NCI-H526 treated with DMSO at 0.1 percent for 48 hours (cell line): ENCODE results near the gene RSRC2.
"Not testable (repeated sequence)": the region's sequence is repeated elsewhere in the genome, so short reads cannot be mapped to it uniquely, and the experiment has no call there.

Experiments
- DNase-seq: peaks from one replicate; lab custom pipeline; 2025; lab: John Stamatoyannopoulos, UW

The RSRC2 gene, protein sequence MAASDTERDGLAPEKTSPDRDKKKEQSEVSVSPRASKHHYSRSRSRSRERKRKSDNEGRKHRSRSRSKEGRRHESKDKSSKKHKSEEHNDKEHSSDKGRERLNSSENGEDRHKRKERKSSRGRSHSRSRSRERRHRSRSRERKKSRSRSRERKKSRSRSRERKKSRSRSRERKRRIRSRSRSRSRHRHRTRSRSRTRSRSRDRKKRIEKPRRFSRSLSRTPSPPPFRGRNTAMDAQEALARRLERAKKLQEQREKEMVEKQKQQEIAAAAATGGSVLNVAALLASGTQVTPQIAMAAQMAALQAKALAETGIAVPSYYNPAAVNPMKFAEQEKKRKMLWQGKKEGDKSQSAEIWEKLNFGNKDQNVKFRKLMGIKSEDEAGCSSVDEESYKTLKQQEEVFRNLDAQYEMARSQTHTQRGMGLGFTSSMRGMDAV

DNA sequence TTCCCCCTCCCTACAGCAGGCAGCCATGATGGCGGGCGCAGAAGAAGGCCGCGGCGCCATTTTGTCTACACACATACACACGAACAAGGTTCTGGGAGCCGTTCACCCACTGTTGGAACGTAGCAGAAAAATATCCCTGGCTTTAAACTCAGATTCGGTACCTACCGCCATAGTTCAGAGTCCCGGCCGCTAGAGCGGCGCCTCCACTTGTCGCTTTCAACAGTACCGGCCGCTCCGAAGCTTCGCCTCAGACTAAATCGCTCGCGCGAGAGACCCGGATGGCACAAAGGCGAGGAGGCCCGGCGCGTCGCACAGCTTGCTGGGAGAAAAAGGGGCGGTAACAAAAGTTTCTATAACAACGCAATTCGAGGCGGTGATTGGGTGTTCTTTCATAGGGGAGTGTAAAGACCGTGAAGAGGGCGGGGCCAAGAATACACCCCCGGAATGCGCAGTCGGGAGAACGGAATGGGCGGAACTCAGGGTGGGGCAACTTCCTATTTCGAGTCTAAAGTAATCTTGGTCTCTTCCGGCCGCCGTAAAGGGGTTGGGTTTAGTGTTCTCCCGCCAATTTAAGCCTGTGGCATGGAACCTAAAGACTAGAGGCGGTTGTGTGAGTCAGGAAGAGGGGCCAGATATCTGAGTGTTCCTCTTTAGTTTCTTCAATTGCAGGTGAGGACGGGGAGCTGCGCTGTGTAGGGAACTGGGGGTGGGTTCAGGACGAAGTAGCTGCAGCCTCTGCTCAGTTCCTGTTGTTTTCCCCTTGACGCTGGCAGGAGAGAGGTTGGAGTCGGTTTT, at the start of gene RSRC2, which contains the start of gene KNTC1:
Gene RSRC2 (minus strand): TSS at position 254 of the 795 bp plus-strand sequence. CDS start 83 bp downstream, at position 171.
Gene KNTC1 (plus strand): TSS at position 567 of the 795 bp plus-strand sequence. CDS start 2,815 bp downstream, outside the sequence.
- peak; percentile 99 for DNase-seq

DNA sequence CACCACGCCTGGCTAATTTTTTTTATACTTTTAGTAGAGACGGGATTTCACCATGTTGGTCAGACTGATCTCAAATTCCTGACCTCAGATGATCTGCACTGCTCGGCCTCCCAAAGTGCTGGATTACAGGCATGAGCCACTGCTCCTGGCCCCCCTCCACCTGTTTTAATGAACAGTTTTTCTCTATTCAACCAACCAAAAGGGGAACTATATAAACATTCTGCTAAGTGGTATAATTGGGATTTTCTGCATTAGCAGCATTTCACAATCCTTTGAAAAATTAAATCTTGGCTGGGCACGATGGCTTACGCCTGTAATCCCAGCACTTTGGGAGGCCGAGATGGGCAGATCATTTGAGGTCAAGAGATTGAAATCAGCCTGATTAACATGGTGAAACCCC, 45.1 kb upstream of the RSRC2 start:
- DNase-seq, result no peak

DNA sequence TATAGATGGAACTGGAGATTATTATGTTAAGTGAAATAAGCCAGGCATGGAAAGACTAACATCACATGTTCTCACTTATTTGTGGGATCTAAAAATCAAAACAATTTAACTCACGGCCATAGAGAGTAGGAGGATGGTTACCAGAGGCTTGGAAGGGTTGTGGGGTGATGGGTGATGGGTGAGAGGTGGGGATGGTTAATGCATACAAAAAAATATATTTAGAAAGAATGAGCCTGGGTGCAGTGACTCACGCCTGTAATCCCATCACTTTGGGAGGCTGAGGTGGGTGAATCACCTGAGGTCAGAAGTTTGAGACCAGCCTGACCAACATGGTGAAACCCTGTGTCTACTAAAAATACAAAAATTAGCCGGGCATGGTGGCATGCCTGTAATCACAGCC, 43.3 kb upstream of the RSRC2 start:
- not testable (repeated sequence) for DNase-seq

DNA sequence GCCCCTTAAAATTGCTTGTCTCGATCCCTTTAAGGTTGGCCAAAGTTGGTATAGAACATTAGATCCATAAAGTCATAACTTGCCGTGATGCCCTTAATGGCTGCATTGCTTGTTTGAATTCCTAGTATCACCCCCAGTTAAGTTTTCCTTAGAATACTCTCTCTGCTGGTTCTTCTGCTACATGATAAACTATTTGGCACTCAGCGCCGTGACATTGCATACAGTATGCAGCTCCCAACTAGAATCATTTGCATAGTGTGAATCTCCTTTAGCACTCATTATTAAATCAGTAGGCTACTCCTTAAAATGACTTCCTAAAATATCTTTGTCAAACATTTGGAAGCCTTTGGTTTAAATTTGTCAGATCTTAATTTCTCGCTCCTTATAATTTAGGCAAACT, 42.6 kb upstream of the RSRC2 start:
- DNase-seq, result no peak

DNA sequence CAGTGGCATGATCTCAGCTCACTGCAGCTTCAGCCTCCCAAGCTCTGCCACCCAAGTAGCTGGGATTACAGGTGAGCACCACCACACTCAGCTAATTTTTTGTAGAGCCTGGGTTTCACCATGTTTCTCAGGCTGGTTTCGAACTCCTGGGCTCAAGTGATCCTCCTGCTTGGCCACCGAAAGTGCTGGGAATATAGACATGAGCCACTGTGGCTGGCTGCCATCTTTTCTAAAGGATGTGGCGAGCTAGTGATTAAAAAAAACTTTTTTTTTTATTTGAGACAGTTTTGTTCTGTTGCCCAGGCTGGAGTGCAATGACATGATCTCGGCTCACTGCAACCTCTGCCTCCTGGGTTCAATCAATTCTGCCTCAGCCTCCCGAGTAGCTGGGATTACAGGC, 40.1 kb upstream of the RSRC2 start:
- not testable (repeated sequence) for DNase-seq

DNA sequence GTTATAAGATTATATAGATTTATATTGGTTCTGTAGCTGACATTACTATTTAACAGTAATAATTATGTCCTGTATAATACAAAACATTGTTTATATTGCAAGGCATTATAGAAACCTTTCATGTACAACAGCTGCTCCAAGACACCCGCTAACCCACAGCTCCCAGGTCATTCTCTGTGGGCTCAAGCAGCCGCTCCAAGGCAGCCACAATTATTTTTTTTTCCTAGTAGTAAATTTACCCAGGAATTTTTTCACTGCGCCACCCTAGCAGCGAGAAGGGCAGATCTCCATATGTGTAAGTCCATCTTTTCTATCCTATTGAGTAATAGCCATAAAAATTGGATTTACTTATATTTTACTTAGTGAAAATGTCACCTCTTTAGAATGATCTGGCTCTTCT, 36.6 kb upstream of the RSRC2 start:
- DNase-seq, result no peak

DNA sequence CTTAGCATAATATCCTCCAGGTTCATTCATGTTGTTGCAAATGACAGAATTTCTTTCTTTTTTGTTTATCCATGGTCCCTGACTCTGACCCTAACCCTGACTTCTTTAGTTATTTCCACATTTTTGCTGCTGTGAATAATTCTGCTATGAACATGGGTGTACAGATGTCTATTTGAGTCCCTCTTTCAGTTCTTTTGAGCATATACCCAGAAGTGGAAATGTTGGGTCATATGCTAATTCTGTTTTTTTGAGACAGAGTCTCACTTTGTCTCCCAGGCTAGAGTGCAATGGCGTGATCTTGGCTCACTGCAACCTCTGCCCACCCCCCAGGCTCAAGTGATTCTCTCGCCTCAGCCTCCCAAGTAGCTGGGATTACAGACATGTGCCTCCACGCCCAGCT, 33.4 kb upstream of the RSRC2 start:
- DNase-seq, result no peak

DNA sequence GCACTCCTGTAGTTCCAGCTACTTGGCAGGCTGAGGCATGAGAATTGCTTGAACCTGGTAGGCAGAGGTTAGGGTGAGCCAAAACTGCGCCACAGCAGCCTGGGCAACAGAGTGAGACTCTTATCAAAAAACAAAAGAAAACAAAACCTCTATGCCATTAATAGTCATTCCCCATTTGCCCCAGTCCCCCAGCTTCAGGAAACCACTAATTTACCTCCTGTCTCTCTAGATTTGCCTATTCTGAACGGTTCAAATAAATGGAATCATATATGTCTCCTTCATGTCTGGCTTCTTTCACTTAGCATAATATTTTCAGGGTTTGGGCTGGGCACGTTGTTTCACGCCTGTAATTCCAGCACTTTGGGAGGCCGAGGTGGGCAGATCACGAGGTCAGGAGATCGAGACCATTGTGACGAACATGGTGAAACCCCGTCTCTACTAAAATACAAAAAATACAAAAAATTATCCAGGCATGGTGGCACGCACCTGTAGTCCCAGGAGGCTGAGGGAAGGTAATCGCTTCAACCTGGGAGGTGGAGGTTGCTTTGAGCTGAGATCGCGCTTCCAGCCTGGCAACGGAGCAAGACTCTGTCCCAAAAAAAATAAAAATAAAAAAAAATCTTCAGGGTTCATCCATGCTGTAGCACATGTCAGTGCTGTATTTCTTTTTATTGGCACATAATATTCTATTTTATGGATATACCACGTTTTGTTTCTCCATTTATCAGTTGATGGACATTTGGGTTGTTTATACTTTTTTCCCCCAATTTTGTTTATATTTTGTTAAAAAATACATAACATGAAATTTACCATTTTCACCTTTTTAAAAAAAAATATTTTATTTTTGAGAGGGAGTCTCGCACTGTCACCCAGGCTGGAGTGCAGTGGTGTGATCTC, 32.3 kb upstream of the RSRC2 start:
- no peak for DNase-seq

DNA sequence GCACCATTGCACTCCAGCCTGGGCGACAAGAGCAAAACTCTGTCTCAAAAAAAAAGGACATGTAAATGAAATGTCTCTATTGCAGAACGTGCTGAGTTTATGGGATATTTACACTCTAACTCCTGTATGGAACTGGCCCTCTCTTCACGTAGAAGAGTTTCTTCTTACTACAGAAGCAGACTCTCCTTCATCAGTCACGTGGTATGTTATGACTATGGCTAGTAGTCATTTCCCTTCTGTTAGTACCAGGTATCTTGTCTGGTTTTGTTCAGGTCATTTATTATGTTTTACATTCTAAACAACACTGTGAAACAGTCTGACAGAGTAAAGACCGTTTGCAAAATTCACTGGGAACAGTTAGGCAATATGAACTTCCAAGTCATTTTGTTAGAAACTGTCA, 20.6 kb upstream of the RSRC2 start:
- no peak for DNase-seq

DNA sequence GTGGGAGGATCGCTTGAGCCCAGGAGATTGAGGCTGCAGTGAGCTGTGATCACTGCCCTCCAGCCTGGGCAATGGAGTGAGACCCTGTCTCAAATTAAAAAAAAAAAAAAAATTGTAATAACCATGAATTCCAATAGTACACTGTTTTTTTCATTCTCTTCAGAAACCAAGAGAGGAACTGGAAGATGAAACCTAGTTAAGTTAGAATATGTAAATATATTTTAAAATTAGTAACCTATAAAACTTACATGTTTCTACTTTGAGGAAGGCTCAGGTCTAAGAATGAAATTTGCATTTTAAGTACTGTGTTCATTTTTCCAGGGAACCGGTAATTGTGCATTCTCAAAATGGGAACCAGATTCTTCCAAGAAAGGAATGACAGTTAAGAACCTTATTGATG, 19.1 kb upstream of the RSRC2 start:
- DNase-seq, result no peak

DNA sequence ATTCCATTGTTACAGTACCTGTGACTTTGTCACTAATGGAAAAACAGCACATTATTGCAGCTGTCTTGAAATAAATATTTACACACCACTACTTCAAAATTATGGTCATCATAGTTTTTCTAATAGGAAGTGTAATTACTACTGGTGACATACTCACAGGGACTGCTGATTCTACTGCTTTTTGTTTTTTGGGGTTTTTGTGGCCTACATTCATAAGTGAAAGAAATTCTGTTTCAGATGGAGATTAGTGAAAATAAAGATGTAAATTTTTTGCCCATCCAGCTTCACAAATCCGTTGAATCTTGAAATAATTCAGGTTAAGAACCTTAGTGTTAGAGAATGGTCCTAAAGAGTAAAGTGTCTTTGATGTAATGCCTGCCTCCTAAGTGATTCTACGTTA, 17.8 kb upstream of the RSRC2 start:
- DNase-seq, result no peak

DNA sequence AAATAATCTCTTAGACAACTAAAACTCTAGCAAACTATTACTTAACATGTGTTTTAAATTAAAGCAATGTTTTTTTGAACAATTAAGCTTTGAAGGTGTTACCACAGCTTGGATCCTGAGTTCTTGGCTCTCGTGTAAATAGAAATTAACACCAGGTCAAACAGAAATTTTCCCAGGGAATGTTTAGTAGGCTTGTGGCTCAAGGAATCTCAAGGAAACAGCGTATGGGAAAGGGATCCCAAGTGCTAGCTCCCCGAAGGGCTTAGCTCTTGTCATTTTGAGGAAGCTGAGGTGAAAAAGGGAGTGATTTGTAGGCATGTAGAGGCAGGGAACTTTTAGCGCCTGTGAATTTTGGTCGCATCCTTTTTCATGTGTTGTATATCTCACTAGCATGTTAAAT, 11.8 kb upstream of the RSRC2 start:
- DNase-seq, result no peak

DNA sequence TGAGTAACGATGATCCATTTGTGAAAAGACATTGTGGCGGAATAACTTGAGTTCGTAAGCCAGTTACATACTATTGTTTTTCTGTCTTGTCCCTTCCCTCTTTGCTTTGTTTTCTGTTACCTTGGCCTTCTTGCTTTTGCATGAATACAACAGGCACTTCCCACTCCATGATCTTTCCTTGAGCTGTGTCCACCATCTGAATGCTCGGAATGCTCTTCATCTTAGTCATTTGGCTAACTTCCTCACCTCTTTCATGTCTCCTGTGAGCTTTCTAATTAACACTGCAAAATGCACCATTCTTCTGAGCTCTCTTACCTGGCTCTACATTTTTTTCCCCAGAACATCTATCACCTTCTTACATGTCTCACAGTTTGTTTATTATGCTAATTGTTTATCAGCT, 10.3 kb upstream of the RSRC2 start:
- DNase-seq, result no peak

DNA sequence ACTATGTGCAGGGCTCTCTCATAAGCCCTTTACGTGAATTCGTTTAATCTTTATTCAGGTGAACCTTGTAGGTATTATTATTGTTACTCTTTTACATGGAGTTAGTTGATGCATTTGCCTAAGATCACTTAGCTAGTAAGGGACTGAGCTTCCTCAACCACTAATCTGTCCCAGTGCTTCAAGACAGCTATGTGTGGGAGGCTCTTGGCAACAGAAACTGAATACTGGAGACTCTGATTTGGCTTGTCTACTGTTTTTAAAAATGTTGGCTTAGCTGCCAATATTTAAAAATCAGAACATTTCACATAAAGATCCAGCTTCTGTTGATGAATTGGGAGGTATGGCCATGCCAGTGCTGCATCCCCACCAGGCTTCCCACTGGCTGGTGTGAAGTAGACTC, 7.1 kb upstream of the RSRC2 start:
- DNase-seq, result no peak

DNA sequence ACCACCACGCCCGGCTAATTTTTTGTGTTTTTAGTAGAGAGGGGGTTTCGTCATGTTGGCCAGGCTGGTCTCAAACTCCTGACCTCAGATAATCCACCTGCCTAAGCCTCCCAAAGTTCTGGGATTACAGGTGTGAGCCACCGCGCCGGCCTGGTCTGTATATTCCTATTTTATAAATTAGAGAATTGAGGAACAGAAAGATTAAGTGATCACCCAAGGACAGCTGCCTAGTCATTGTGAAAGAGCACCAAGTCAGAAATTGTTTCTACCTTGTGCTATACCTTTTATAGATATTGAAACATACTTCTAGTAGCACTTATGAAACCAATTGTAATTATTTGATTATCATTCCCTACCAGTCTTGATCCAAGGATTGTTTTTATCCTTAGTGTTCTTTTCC, 2.3 kb upstream of the RSRC2 start:
- DNase-seq, result no peak

DNA sequence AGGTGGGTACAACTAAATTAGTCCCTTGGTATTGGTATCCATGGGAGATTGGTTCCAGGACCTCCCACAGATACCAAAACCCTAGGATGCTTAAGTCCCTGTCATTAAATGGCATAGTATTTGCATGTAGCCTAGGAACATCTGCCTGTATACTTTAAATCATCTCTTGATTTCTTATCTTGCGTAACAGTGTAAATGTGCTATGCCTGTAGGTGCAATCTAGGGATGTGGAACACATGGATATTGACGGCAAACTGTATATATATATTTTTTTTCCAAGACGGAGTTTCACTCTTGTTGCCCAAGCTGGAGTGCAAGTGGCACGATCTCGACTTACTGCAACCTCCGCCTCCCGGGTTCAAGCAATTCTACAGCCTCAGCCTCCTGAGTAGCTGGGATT, 1.8 kb upstream of the RSRC2 start:
- no peak for DNase-seq

DNA sequence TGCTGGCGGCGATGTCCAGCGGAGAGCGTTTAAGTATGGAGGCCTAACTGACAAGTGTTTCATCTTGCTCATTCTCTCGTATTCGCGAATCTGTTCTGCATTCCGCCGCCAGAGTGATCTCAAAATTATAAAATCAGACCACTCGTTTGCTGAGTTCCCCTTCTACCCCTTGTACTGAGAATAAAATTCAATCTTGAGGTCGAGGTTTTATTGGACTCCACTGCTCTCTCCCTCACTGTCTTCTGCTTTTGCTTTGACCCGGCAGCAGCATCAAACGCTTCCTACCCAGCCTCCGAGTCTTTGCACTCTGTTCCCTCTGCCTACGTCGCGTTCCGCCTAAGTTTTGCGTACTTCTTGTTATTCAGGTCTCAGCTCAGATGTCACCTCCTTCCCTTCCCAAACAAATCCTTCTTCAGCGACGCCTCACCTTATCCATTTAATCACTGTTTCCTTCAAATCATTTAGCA, 775 bp upstream of the RSRC2 start:
- DNase-seq, result peak; percentile 76

DNA sequence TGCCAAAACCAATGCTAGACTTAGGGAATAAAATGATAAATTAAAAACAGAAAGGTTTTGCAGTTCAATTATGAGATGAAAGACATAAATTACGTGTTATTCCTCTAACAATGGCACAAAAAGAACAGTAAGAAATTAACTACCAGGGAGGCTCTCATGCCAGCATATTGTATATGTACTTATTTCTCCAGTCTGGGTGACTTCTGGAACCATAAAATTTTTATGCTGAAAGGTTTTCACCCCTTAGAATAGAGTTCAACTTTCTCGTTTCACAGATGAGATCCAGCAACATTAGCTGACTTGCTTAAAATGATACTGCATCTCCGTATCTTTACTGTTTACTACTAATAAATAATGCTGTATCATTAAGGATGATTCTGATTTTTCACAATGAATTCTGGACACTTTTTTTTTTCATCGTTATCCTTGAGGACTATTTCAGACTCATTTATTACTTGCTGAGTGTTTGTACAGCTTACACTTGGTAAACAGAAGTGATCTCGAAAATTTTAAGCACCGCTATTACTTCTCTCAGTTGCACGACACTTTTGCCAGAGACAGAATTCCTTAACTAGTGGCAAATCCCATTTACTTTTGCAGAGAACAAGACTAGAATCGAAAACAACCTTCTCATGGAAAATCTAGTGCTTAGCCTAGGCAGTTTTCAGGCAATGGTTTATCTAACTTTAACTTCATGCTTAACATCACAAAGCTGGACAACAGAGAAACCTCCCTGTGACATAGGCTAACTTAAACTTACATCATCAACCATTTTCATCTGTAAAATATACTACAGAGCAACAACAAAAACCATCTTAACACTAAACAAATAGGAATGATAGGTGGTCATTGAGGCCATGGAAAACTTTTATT, 2.7 kb downstream of the RSRC2 start:
- no peak for DNase-seq

DNA sequence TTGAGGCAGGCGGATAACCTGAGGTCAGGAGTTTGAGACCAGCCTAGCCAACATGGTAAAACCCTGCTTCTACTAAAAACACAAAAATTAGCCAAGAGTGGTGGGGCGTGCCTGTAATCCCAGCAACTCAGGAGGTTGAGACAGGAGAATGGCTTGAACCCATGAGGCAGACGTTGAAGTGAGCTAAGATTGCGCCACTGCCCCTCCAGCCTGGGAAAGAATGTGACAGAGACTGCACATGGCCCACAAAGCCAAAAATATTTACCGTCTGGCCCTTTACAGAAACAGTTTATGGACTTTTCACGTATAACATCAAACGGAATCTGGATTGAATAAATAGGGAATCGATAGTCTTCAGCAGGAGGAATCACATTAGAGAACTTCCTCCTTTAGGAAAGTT, 3.5 kb downstream of the RSRC2 start:
- no peak for DNase-seq

DNA sequence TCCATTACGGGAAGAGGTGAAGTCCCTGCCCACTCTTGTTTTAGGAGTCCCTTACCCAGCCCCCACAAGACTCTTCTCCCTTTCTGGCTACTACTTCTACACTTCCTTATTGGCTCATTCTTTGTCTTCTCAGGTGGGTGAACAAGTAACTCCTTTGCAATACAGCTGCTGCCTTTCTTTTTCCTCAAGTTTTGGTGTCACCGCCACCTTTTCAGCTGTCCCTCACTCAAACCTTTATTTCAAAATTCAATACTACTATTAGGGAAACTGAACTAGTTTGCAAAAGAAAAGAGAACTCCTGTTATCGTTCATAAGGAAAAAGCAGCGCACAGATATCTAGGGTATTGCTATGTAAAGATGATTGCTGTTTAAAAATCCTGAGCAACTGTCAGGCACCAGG, 6.1 kb downstream of the RSRC2 start:
- no peak for DNase-seq

DNA sequence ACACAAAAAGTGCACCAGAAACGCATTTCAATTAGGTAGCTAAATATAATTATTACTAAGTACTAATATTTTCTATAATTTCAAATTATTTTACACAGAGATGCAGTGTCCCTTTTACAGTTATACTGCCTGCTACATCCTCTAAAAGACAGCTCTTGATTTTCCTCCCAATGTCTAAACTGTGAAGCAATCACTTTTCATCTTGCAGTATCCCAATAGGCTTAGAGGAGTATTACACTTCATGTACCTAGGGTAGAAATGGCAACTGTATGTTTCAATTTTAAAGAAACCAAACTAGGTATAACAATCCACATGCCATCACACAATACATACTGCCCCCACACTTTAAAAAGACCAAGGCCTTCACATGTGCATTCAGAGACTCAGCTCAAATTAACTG, 7.3 kb downstream of the RSRC2 start:
- DNase-seq, result no peak
